OCI-LY7 (cell line): Measurements from ENCODE around the gene SAP30L. TPM values are rescaled to one million over a fixed set of nuclear protein-coding genes. Genes with fewer than 3 reads are reported as not detected.

ENCODE experiments used
- BruUV-seq: library from RNA; stranded (reverse); fragments of 400-500 nt; replicated peaks from 2 replicates; lab custom pipeline; 2021; lab: Mats Ljungman, UMichigan
- CTCF ChIA-PET: fragments of 300-600 bp; sonication (Branson Sonifier 250); formaldehyde crosslinking; loops from one replicate; lab custom pipeline; 2022; ENCODE audit warnings: antibody characterized with exemption; ENCODE audit not compliant: unreplicated experiment; lab: Charles Lee
- POLR2A ChIA-PET: fragments of 300-600 bp; sonication (Branson Sonifier 250); formaldehyde crosslinking; loops from one replicate; lab custom pipeline; 2022; ENCODE audit warnings: antibody characterized with exemption; lab: Charles Lee
- DNase-seq: peaks from one replicate; pipeline ENCODE4 v3.0.0-alpha.2; 2015; ENCODE audit warnings: low spot score
- H2AFZ ChIP-seq: fragments of 200-600 bp; sonication (generic), shearing (Covaris generic); 2 replicates; pipeline ENCODE4 v1.6.1; 2014; ENCODE audit warnings: mild to moderate bottlenecking, antibody characterized with exemption, low read length, moderate library complexity
- H3K27ac ChIP-seq: fragments of 200-600 bp; sonication (generic); 2 replicates; pipeline ENCODE4 v1.5.1; 2014; ENCODE audit warnings: mixed run types, low read depth, mild to moderate bottlenecking, moderate library complexity, low read length, inconsistent platforms; ENCODE audit not compliant: poor library complexity, severe bottlenecking
- H3K36me3 ChIP-seq: fragments of 200-600 bp; sonication (generic); 2 replicates; pipeline ENCODE4 v1.6.1; 2014; ENCODE audit warnings: mild to moderate bottlenecking, antibody characterized with exemption, low read length, moderate library complexity, mixed read lengths; ENCODE audit not compliant: insufficient read depth
- H3K4me1 ChIP-seq: fragments of 200-600 bp; sonication (generic); 2 replicates; pipeline ENCODE4 v1.5.1; 2014; ENCODE audit warnings: mild to moderate bottlenecking, low read length; ENCODE audit not compliant: insufficient read depth, poor library complexity, severe bottlenecking
- H3K4me2 ChIP-seq: fragments of 200-600 bp; sonication (generic); 2 replicates; pipeline ENCODE4 v1.6.1; 2014; ENCODE audit warnings: mild to moderate bottlenecking, low read length
- H3K4me3 ChIP-seq: fragments of 200-600 bp; sonication (generic); 2 replicates; pipeline ENCODE4 v1.5.1; 2014; ENCODE audit warnings: mild to moderate bottlenecking, low read depth, low read length; ENCODE audit not compliant: poor library complexity, severe bottlenecking
- H3K79me2 ChIP-seq: fragments of 200-600 bp; sonication (generic); 2 replicates; pipeline ENCODE4 v1.6.1; 2016; ENCODE audit warnings: low read depth, mild to moderate bottlenecking, low read length, moderate library complexity, mixed read lengths; ENCODE audit not compliant: insufficient read depth
- H3K9me2 ChIP-seq: fragments of 200-600 bp; sonication (generic); 2 replicates; pipeline ENCODE4 v1.6.1; 2016; ENCODE audit warnings: mild to moderate bottlenecking, low read length, mixed read lengths; ENCODE audit not compliant: insufficient read depth
- H3K9me3 ChIP-seq: fragments of 200-600 bp; sonication (generic); 2 replicates; pipeline ENCODE4 v1.6.1; 2014; ENCODE audit warnings: mild to moderate bottlenecking, mixed run types, low read length, mixed read lengths
- H4K20me1 ChIP-seq: fragments of 200-600 bp; sonication (generic); 2 replicates; pipeline ENCODE4 v1.6.1; 2014; ENCODE audit warnings: mild to moderate bottlenecking, antibody characterized with exemption, low read length, moderate library complexity, mixed read lengths; ENCODE audit not compliant: insufficient read depth
- EZH2phosphoT487 ChIP-seq: fragments of 200-600 bp; sonication (generic); IDR thresholded peaks from 2 replicates; pipeline ENCODE4 v1.6.1; 2018; ENCODE audit warnings: low read depth, borderline replicate concordance, mild to moderate bottlenecking, mixed run types, antibody characterized with exemption, low read length, moderate library complexity, mixed read lengths
- intact Hi-C: fragments of 100-400 bp; cut with micrococcal nuclease; formaldehyde crosslinking; loops from one replicate; pipeline ENCODE4 v1.10.0; 2022; ENCODE audit not compliant: unreplicated experiment
- total RNA-seq, 2 experiments: library from RNA; depleted of rRNA in 1 of 2; stranded (reverse); fragments of >200 nt in 1 of 2; shearing (Covaris generic) in 1 of 2; gene quantifications; 2 replicates each; pipeline ENCODE4 v1.2.3, GENCODE V29; 2014 to 2022
- TF ChIP-seq, protein P1 (sequence below): fragments of 200-600 bp; sonication (generic); conservative IDR thresholded peaks from 2 replicates; pipeline ENCODE4 v1.5.1; 2014; ENCODE audit warnings: mild to moderate bottlenecking, antibody characterized with exemption, low read length, moderate library complexity, mixed read lengths

SAP30L gene
- total RNA-seq, 2 experiments from 2014 or later: 37.5 to 38.7 TPM

DNA sequence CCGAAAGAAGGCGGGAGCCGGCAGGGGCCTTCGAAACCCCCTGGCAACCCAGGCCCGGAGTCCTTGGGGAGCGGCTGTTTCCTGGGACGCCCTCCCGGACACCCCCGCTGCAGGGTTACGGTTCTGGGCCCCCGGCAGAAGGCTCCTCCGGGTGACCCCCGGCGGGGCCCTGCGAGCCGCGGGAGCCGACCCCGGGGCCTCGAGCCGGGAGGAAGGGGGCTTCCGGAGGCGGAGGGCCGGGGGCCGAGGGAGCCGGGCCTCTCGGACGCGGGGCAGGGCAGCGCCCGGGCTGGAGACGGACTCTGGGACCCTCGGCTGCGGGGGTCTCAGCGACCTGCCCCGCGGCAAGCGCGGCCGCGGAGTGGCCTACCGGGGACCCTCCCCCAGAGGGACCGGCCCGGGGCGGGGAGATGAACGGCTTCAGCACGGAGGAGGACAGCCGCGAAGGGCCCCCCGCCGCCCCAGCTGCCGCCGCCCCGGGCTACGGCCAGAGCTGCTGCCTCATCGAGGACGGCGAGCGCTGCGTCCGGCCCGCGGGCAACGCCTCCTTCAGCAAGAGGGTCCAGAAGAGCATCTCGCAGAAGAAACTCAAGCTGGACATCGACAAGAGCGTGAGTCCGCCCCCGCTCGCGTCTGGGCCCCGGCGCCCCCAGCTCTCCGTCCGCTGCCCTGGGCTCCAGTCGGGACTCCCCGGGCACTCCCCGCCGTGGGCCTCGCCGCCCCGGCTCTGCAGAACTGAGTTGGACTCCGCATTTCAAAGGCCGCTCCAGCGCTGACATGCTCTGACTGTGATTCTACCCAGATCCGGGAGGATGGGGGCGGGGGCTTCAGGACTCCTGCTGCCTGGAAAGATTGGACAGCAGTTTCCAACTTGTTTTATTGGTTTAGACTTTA is 645 bp downstream of the SAP30L start:
- peak; percentile 25 for DNase-seq
- Histone ChIP-seq H3K4me2 (peak overlapping the region; percentile 98), H3K79me2 (peaks cover 26% of the 10 kb centered on the region; the same call in 1 of the 2 replicates), H3K4me1 (peaks cover 15% of the 10 kb centered on the region), H3K9me3 (no peaks in the 10 kb centered on the region), H3K27ac (no peak overlapping the region), H3K4me3 (peak overlapping the region; percentile 78), H3K36me3 (peaks cover 27% of the 10 kb centered on the region), H2AFZ (peak overlapping the region; percentile 48), H3K9me2 (no peaks in the 10 kb centered on the region), H4K20me1 (peaks cover 30% of the 10 kb centered on the region; the same call in 1 of the 2 replicates)
- TF ChIP-seq, protein P1, sequence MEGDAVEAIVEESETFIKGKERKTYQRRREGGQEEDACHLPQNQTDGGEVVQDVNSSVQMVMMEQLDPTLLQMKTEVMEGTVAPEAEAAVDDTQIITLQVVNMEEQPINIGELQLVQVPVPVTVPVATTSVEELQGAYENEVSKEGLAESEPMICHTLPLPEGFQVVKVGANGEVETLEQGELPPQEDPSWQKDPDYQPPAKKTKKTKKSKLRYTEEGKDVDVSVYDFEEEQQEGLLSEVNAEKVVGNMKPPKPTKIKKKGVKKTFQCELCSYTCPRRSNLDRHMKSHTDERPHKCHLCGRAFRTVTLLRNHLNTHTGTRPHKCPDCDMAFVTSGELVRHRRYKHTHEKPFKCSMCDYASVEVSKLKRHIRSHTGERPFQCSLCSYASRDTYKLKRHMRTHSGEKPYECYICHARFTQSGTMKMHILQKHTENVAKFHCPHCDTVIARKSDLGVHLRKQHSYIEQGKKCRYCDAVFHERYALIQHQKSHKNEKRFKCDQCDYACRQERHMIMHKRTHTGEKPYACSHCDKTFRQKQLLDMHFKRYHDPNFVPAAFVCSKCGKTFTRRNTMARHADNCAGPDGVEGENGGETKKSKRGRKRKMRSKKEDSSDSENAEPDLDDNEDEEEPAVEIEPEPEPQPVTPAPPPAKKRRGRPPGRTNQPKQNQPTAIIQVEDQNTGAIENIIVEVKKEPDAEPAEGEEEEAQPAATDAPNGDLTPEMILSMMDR: no peak
- TF ChIP-seq EZH2phosphoT487: no peak
- ChIA-PET CTCF (no interaction called here), POLR2A (no interaction called here)
- intact Hi-C loops: loop anchor here (5.0 to 10.0 kb wide), 3 partner anchors 308 to 496 kb away; partner anchors contain the start of genes CNOT8, LARP1 and MRPL22
- BruUV-seq: no TSS peak

DNA sequence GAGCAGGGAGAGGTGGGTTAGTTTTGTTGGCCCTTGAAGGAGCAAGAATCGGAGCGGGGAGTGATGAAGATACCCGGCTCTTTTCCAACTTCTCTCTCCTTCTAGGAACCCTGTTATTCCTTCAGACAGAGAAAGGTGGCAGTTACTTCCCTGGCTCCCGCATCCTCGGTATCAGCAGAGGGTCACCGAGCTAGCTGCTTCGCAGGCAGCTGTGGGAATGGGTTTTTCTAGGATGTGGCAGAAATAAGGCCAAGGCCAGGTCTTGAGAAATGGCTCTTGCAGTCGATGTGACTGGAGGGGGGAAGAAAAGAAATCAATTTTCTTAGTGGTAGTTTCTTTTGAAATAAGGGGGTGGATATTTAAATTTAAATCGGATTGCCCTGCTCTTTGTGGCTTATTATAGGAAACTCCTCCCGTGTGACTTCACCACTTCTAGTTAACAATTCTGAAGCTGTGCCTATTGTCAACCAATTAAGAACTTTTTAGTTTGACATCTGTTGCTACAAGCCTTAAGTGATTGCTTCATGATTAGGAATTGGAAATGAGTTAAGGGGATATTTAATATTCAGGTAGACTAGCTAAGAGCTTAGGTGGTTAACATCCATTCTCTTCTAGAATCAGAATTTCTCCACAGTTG is 1.4 kb downstream of the SAP30L start:
- TF ChIP-seq EZH2phosphoT487: no peak
- TF ChIP-seq, protein P1: no peak
- H4K20me1 ChIP-seq: peaks cover 30% of the 10 kb centered on the region; the same call in 1 of the 2 replicates
- TSS peak; percentile 32 for BruUV-seq
- H2AFZ ChIP-seq: no peak overlapping the region
- H3K4me3 ChIP-seq: peak overlapping the region; percentile 78
- H3K4me1 ChIP-seq: peaks cover 15% of the 10 kb centered on the region
- POLR2A ChIA-PET: no interaction called here
- peak overlapping the region; percentile 98 for H3K4me2 ChIP-seq
- CTCF ChIA-PET: no interaction called here
- H3K9me3 ChIP-seq: no peaks in the 10 kb centered on the region
- peak; percentile 4 for DNase-seq
- peaks cover 26% of the 10 kb centered on the region; the same call in 1 of the 2 replicates for H3K79me2 ChIP-seq
- H3K9me2 ChIP-seq: no peaks in the 10 kb centered on the region
- peaks cover 27% of the 10 kb centered on the region for H3K36me3 ChIP-seq
- intact Hi-C loops: loop anchor here (5.0 to 10.0 kb wide), 3 partner anchors 308 to 495 kb away; partner anchors contain the start of genes CNOT8, LARP1 and MRPL22
- no peak overlapping the region for H3K27ac ChIP-seq
